Body of pancreas (tissue), 4 donors: ENCODE data around the gene ADAMTS10.

Experiments used
- POLR2A ChIP-seq, 3 donors: fragments of 450-650 bp; IDR thresholded peaks; one replicate each; pipeline ENCODE4 v1.6.1; 2016; ENCODE audit warnings: antibody characterized with exemption in 3 of 3, mild to moderate bottlenecking in 2 of 3
- TF ChIP-seq, protein P1 (sequence below), 7 experiments: fragments of 450-650 bp in 4 of 7; fragments of 200-600 bp in 3 of 7; sonication (generic) in 3 of 7; IDR thresholded peaks; one replicate each; pipeline ENCODE4 v1.5.1; 2016 to 2019; ENCODE audit warnings: antibody characterized with exemption in 7 of 7

DNA sequence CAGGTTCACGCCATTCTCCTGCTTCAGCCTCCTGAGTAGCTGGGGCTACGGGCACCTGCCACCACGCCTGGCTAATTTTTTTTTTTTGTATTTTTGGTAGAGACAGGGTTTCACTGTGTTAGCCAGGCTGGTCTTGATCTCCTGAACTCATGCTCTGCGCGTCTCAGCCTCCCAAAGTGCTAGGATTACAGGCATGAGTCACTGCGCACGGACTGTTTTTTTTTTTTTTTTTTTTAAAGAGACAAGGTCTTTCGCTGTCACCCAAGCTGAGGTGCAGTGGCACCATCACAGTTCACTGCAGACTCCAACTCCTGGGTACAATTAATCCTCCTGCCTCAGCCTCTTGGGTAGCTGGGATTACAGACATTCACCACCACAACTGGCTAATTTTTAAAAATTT lies 8.2 kb upstream of the ADAMTS10 start:
- no peak for TF ChIP-seq POLR2A (IDR thresholded peaks at IDR 0.05)
- TF ChIP-seq, protein P1, sequence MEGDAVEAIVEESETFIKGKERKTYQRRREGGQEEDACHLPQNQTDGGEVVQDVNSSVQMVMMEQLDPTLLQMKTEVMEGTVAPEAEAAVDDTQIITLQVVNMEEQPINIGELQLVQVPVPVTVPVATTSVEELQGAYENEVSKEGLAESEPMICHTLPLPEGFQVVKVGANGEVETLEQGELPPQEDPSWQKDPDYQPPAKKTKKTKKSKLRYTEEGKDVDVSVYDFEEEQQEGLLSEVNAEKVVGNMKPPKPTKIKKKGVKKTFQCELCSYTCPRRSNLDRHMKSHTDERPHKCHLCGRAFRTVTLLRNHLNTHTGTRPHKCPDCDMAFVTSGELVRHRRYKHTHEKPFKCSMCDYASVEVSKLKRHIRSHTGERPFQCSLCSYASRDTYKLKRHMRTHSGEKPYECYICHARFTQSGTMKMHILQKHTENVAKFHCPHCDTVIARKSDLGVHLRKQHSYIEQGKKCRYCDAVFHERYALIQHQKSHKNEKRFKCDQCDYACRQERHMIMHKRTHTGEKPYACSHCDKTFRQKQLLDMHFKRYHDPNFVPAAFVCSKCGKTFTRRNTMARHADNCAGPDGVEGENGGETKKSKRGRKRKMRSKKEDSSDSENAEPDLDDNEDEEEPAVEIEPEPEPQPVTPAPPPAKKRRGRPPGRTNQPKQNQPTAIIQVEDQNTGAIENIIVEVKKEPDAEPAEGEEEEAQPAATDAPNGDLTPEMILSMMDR (IDR thresholded peaks at IDR 0.05) = no peak
